K562 (cell line): ENCODE data around the gene GCN1. TPM values are rescaled to one million over a fixed set of nuclear protein-coding genes. Genes with fewer than 3 reads are reported as not detected.

Experiments
- HDAC2 ChIP-seq: fragments of 450-650 bp; IDR thresholded peaks from 2 replicates; pipeline ENCODE4 v1.6.1; 2016; ENCODE audit warnings: mild to moderate bottlenecking
- PCBP2 ChIP-seq: fragments of 200-400 bp; formaldehyde crosslinking; IDR thresholded peaks from 2 replicates; pipeline ENCODE4 v1.6.1; 2018; ENCODE audit warnings: low read length, low read depth, mild to moderate bottlenecking, moderate library complexity; ENCODE audit not compliant: poor library complexity, severe bottlenecking
- PRMT5 ChIP-seq: sonication (generic); formaldehyde crosslinking; IDR thresholded peaks from 2 replicates; pipeline ENCODE4 v1.5.0; 2020; ENCODE audit warnings: missing genetic modification reagents
- RBM15 ChIP-seq: fragments of 200-400 bp; formaldehyde crosslinking; IDR thresholded peaks from 2 replicates; pipeline ENCODE4 v1.6.1; 2018; ENCODE audit warnings: mild to moderate bottlenecking, low read length, moderate library complexity; ENCODE audit not compliant: insufficient read depth
- SAP30 ChIP-seq: fragments of 200-600 bp; sonication (generic); IDR thresholded peaks from 2 replicates; pipeline ENCODE4 v1.6.1; 2012; ENCODE audit warnings: borderline replicate concordance, low read depth, mild to moderate bottlenecking, moderate library complexity, low read length, control low read depth, inconsistent platforms; ENCODE audit not compliant: insufficient read depth, poor library complexity, severe bottlenecking
- TAF1 ChIP-seq: IDR thresholded peaks from 2 replicates; pipeline ENCODE4 v1.6.1; 2011; ENCODE audit warnings: mild to moderate bottlenecking, low read length, moderate library complexity; ENCODE audit not compliant: insufficient read depth, control insufficient read depth, severe bottlenecking; ENCODE audit errors: extremely low read depth
- ZFP30 ChIP-seq: fragments of 250-450 bp; sonication (Bioruptor Pico); IDR thresholded peaks from 2 replicates; pipeline ENCODE4 v1.8.0; 2022; ENCODE audit warnings: moderate library complexity, mild to moderate bottlenecking, inconsistent platforms, borderline replicate concordance
- ZNF318 ChIP-seq, 2 experiments: fragments of 450-650 bp; IDR thresholded peaks; 2 replicates each; pipeline ENCODE4 v1.6.1; 2016; ENCODE audit warnings: mild to moderate bottlenecking in 2 of 2, borderline replicate concordance in 1 of 2, low read depth in 1 of 2, moderate library complexity in 1 of 2
- ZNF511 ChIP-seq: sonication (generic); formaldehyde crosslinking; IDR thresholded peaks from 2 replicates; pipeline ENCODE4 v1.8.0; 2022; ENCODE audit warnings: mild to moderate bottlenecking, missing genetic modification reagents
- ZNF592 ChIP-seq: fragments of 450-650 bp; IDR thresholded peaks from 2 replicates; pipeline ENCODE4 v1.6.1; 2017; ENCODE audit warnings: antibody characterized with exemption, mild to moderate bottlenecking
- ZNF79 ChIP-seq: fragments of 250-450 bp; sonication (Bioruptor Pico); IDR thresholded peaks from 2 replicates; pipeline ENCODE4 v1.4.0; 2020; ENCODE audit warnings: low read depth, mild to moderate bottlenecking, moderate library complexity
- polyA plus RNA-seq, 8 experiments: library from polyadenylated mRNA; depleted of rRNA in 4 of 8; stranded (reverse) in 5 of 8; unstranded in 3 of 8; fragments of >200 nt; fragmentation: Nextera tagmentation in 2 of 8; fragmentation: Illumina TruSeq in 1 of 8; extraction: Ambion mirVana in 2 of 8; extraction: Trizol in 1 of 8; gene quantifications; 2 replicates each; pipeline versions ENCODE4 v1.2.1 to v1.2.3, GENCODE V29; 2011 to 2014; ENCODE audit warnings: inconsistent platforms in 1 of 8, missing spikeins in 1 of 8
- total RNA-seq, 7 experiments: library from RNA; depleted of rRNA in 6 of 7; stranded (reverse); fragments of >200 nt in 6 of 7; fragmentation: Illumina TruSeq in 2 of 7; extraction: Trizol in 2 of 7; gene quantifications; 2 replicates each; pipeline versions ENCODE4 v1.2.1 to v1.2.3, GENCODE V29; 2011 to 2021; ENCODE audit warnings: low replicate concordance in 1 of 7

The GCN1 gene
- total and polyA plus RNA-seq, 9 of the 15 experiments (the other 6 are each of a cell fraction or from before 2014, with no cell fraction given) = 11.9 to 190 (median 51.7) TPM

GRCh38 chr12:120194534-120195395 lies at the start of gene GCN1 (continued):
- TF ChIP-seq ZNF318 (IDR thresholded peaks at IDR 0.05; ENCODE audit: borderline replicate concordance in 1 of 2, low read depth in 1 of 2) = no peak
- peak; percentile 95 for TF ChIP-seq TAF1
- 0 out of 2 replicates have a peak, but pooled peaks have one; percentile 62 for TF ChIP-seq ZNF79
- no peak for TF ChIP-seq RBM15
- TF ChIP-seq ZNF511 (CRISPR knock-in tag) = peak; percentile 82; the same call in 1 of the 2 replicates
- TF ChIP-seq PCBP2 = no peak
- TF ChIP-seq ZNF592 = peak; percentile 97
- no peak for TF ChIP-seq PRMT5 (CRISPR knock-in tag)
- peak; percentile 89 for TF ChIP-seq SAP30
- 0 out of 2 replicates have a peak, but pooled peaks have one; percentile 11 for TF ChIP-seq HDAC2
- no peak for TF ChIP-seq ZFP30
